Gastroesophageal sphincter (tissue), 4 donors: ENCODE data around the gene P3H2. TPM values are rescaled to one million over a fixed set of nuclear protein-coding genes. Genes with fewer than 3 reads are reported as not detected.
"Not testable (repeated sequence)": the region's sequence is repeated elsewhere in the genome, so short reads cannot be mapped to it uniquely, and the experiment has no call there.

Experiments used
- ATAC-seq: fragments of 150-250 bp; one replicate; pipeline ENCODE4 v1.9.1; 2016; ENCODE audit warnings: mild to moderate bottlenecking, moderate library complexity
- H3K27ac ChIP-seq, 4 donors: fragments of 200-600 bp; sonication (generic) in 3 of 4; 1 replicate in 3 of 4; 2 replicates in 1 of 4; pipeline ENCODE4 v1.5.1; 2016 to 2019
- H3K27me3 ChIP-seq: fragments of 200-600 bp; sonication (generic); one replicate; pipeline ENCODE4 v1.5.1; 2019
- H3K36me3 ChIP-seq, 2 donors: fragments of 200-600 bp; sonication (generic); one replicate each; pipeline ENCODE4 v1.5.1; 2019; ENCODE audit warnings: control low read depth in 1 of 2
- H3K4me1 ChIP-seq, 3 donors: fragments of 200-600 bp; sonication (generic); 1 replicate in 2 of 3; 2 replicates in 1 of 3; pipeline ENCODE4 v1.5.1; 2016 to 2019; ENCODE audit warnings: control low read depth in 2 of 3
- H3K4me3 ChIP-seq, 2 donors: fragments of 200-600 bp; sonication (generic); one replicate each; pipeline ENCODE4 v1.5.1; 2019; ENCODE audit warnings: mild to moderate bottlenecking in 1 of 2, moderate library complexity in 1 of 2
- H3K9me3 ChIP-seq, 3 donors: fragments of 200-600 bp; sonication (generic); one replicate each; pipeline ENCODE4 v1.5.1; 2017 to 2019; ENCODE audit warnings: control low read depth in 2 of 3
- EP300 ChIP-seq: sonication (generic); formaldehyde crosslinking; IDR thresholded peaks from one replicate; pipeline ENCODE4 v1.6.1; 2017; ENCODE audit warnings: antibody characterized with exemption, mild to moderate bottlenecking
- POLR2A ChIP-seq, 2 donors: fragments of 450-650 bp; IDR thresholded peaks; one replicate each; pipeline ENCODE4 v1.6.1; 2017; ENCODE audit warnings: antibody characterized with exemption in 2 of 2, mild to moderate bottlenecking in 2 of 2, moderate library complexity in 1 of 2
- POLR2AphosphoS5 ChIP-seq: sonication (generic); formaldehyde crosslinking; IDR thresholded peaks from one replicate; pipeline ENCODE4 v1.6.1; 2017; ENCODE audit warnings: antibody characterized with exemption
- WGBS, 2 donors: methylation state at CpG; one replicate each; pipeline ENCODE4 v1.1.5; 2018; ENCODE audit warnings: low coverage in 1 of 2; 5-methylcytosine and 5-hydroxymethylcytosine counted together
- total RNA-seq, 4 donors: library from RNA; depleted of rRNA; stranded (reverse); fragments of >200 nt; gene quantifications; one replicate each; pipeline ENCODE4 v1.1.0, GENCODE V29; 2016
- TF ChIP-seq, protein P1 (sequence below), 4 experiments: fragments of 200-600 bp in 2 of 4; fragments of 450-650 bp in 2 of 4; sonication (generic) in 1 of 4; IDR thresholded peaks; one replicate each; pipeline ENCODE4 v1.5.1; 2017 to 2019; ENCODE audit warnings: antibody characterized with exemption in 4 of 4, mild to moderate bottlenecking in 2 of 4, moderate library complexity in 2 of 4

The P3H2 gene
- total RNA-seq, 4 donors from 2014 or later, result 10.6 to 55.9 (median 36.2) TPM

DNA sequence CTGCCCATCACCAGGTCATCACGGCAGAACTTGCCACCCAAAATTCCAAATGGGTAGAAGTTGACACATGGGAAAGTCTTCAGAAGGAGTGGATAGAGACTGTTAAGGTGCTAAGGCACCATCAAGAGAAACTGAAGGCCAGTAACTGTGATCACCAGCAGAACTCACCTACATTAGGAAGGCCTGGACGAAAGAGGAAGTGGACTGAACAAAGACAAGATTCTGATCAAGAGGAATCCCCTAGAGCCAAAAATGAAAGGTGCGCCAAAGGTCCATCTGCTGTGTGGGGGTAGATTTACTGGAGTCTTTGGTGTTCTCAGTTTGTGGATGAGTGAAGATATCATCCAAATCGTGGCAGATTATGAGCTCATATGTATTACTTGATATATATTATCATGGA lies 46.3 kb upstream of the P3H2 start:
- WGBS, 2 donors, result 96 to 100% methylated on average over 2 to 4 of the region's 4 CpGs
- ATAC-seq, result no peak

DNA sequence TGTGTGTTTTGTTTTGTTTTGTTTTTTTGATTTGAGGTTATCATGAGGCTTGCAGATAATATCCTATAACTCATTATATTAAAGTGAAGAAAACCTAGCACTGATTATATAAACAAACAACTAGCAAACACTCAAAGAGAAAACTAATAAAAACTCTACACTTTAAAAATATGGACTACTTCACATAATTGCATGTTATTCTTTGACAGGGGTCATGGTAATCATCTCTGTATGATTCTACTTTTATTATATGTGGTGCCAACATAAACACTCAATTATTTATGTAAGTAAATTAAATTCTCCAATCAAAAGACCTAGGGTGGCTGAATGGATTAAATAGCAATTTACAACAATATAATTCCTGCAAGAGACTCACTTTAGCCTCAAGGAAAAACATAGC lies 44.6 kb upstream of the P3H2 start:
- no peaks in the 10 kb centered on the region for H3K9me3 ChIP-seq
- no peak overlapping the region for H3K27ac ChIP-seq
- no peak overlapping the region for H3K4me3 ChIP-seq
- ATAC-seq, result no peak
- H3K4me1 ChIP-seq, result peaks cover 0 to 5% (median 5%) of the 10 kb centered on the region in 3 donors
- H3K36me3 ChIP-seq, result no peaks in the 10 kb centered on the region
- no peaks in the 10 kb centered on the region for H3K27me3 ChIP-seq
- no peak for TF ChIP-seq POLR2AphosphoS5
- no peak for TF ChIP-seq EP300

More for the DNA sequence above, 46.3 kb upstream of the P3H2 start:
- TF ChIP-seq EP300 (no peak), POLR2A (IDR thresholded peaks at IDR 0.05) (no peak), POLR2AphosphoS5 (no peak)
- TF ChIP-seq, protein P1, sequence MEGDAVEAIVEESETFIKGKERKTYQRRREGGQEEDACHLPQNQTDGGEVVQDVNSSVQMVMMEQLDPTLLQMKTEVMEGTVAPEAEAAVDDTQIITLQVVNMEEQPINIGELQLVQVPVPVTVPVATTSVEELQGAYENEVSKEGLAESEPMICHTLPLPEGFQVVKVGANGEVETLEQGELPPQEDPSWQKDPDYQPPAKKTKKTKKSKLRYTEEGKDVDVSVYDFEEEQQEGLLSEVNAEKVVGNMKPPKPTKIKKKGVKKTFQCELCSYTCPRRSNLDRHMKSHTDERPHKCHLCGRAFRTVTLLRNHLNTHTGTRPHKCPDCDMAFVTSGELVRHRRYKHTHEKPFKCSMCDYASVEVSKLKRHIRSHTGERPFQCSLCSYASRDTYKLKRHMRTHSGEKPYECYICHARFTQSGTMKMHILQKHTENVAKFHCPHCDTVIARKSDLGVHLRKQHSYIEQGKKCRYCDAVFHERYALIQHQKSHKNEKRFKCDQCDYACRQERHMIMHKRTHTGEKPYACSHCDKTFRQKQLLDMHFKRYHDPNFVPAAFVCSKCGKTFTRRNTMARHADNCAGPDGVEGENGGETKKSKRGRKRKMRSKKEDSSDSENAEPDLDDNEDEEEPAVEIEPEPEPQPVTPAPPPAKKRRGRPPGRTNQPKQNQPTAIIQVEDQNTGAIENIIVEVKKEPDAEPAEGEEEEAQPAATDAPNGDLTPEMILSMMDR (IDR thresholded peaks at IDR 0.05), result no peak
- no peak overlapping the region for H3K4me3 ChIP-seq
- H3K27me3 ChIP-seq, result no peaks in the 10 kb centered on the region
- H3K9me3 ChIP-seq, result no peaks in the 10 kb centered on the region
- H3K36me3 ChIP-seq, result no peaks in the 10 kb centered on the region
- peaks cover 0 to 5% (median 5%) of the 10 kb centered on the region in 3 donors for H3K4me1 ChIP-seq
- no peak overlapping the region for H3K27ac ChIP-seq

DNA sequence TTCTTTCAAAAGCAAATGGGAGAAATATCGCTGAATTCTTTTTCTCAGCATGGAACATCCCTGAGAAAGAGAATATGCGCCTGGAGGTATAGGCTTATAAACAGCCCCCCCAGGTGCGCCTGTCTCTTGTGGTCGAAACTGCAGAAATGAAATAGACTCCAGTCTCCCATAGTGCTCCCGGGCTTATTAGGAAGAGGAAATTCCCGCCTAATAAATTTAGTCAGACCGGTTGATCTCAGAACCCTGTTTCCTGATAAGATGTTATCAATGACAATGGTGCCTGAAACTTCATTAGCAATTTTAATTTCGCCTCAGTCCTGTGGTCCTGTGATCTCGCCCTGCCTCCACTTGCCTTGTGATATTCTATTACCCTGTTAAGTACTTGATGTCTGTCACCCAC lies 41.3 kb upstream of the P3H2 start:
- 85 to 87% methylated on average over 4 to 8 of the region's 9 CpGs for WGBS, 2 donors
- ATAC-seq, H3K4me3 ChIP-seq, H3K27me3 ChIP-seq, H3K27ac ChIP-seq, H3K9me3 ChIP-seq, H3K4me1 ChIP-seq, H3K36me3 ChIP-seq: not testable (repeated sequence)

DNA sequence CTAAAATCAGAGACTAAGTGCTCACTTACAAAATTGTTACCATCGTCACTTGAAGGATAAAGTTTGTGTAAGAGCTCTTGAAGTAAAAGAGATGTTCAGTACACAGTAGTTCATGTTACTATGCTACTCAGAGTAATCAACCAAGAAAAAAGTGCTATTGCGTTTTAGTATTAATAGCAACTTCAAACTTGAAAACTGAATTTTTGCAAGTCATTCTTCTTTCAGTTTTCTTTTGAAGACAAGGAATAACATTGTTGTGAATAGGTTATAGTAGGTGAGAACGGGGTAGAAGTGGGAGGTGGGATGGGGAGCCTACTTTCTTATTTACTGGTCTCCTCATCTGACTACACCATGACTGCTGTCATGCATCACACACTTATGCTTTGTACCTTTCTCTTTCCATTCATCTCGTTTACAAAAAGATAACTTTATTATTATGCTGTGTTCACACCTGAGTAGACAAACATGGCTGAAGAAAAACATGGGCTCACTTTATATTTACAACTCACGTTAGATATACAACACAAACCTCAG lies 39.3 kb upstream of the P3H2 start:
- H3K27me3 ChIP-seq, result no peaks in the 10 kb centered on the region
- 73 to 95% methylated on average over 5 of the region's 5 CpGs for WGBS, 2 donors
- no peaks in the 10 kb centered on the region for H3K36me3 ChIP-seq
- no peak for ATAC-seq
- no peak overlapping the region for H3K4me3 ChIP-seq
- TF ChIP-seq EP300 (no peak), POLR2AphosphoS5 (no peak), POLR2A (IDR thresholded peaks at IDR 0.05) (no peak)
- TF ChIP-seq, protein P1 (IDR thresholded peaks at IDR 0.05), result no peak
- H3K9me3 ChIP-seq, result no peaks in the 10 kb centered on the region
- no peaks in the 10 kb centered on the region for H3K4me1 ChIP-seq
- H3K27ac ChIP-seq, result no peak overlapping the region

DNA sequence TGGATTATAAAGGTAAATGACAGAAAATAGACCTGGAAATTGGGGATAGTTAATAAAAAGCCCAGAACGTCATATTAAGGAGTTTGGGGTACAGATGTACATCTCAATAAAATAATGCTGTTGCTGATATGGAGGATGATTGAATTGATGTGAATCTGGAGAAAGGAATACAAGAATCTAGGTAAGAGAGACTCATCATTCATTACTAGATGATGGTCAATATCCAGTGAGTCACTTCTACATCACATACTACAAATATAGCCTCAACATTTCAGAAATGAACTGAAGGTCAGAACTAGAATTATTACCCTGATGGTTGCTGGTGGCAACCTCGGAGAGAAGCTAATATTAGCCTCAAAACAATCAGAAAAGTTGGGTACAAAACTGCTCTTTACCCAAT lies 37.6 kb upstream of the P3H2 start:
- no peak overlapping the region for H3K27ac ChIP-seq
- WGBS, 2 donors, result 42 to 45% methylated on average over 2 of the region's 2 CpGs
- no peaks in the 10 kb centered on the region for H3K27me3 ChIP-seq
- no peaks in the 10 kb centered on the region for H3K36me3 ChIP-seq
- H3K9me3 ChIP-seq, result no peaks in the 10 kb centered on the region
- H3K4me3 ChIP-seq, result no peak overlapping the region
- no peak for ATAC-seq
- no peaks in the 10 kb centered on the region for H3K4me1 ChIP-seq
- TF ChIP-seq, protein P1 (IDR thresholded peaks at IDR 0.05), result no peak
- no peak for TF ChIP-seq EP300
- no peak for TF ChIP-seq POLR2A (IDR thresholded peaks at IDR 0.05)
- no peak for TF ChIP-seq POLR2AphosphoS5

DNA sequence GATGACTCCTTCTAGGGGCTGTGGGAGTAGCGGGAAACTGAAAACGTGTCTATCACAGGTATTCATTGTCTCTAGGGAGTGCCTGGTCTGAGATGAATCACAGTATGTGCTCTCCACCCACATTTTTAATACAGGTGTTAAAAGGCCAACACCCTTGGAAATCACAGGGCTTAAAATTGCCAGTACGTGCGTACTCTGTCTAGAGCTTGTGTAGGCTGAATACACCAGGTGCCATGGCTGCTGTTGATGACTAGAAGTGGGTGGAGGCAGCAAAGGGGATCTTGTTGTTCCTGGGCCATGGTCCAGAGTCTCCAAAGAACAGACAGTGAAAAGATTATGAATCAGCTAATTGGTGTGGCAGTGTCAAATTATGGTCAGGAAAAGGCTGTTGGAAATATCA lies 35.1 kb upstream of the P3H2 start:
- 20 to 70% methylated on average over 2 to 4 of the region's 4 CpGs for WGBS, 2 donors
- Histone ChIP-seq H3K9me3 (no peaks in the 10 kb centered on the region), H3K27me3 (no peaks in the 10 kb centered on the region), H3K4me3 (no peak overlapping the region), H3K36me3 (no peaks in the 10 kb centered on the region), H3K4me1 (no peaks in the 10 kb centered on the region), H3K27ac (no peak overlapping the region)
- no peak for TF ChIP-seq EP300
- no peak for TF ChIP-seq POLR2A (IDR thresholded peaks at IDR 0.05)
- no peak for TF ChIP-seq POLR2AphosphoS5
- TF ChIP-seq, protein P1 (IDR thresholded peaks at IDR 0.05), result no peak
- no peak for ATAC-seq
